Glomerular endothelial cell (primary cell): ENCODE measurements around the gene BRPF3. TPM values are rescaled to one million over a fixed set of nuclear protein-coding genes. Genes with fewer than 3 reads are reported as not detected.
"Not testable (repeated sequence)": the region's sequence is repeated elsewhere in the genome, so short reads cannot be mapped to it uniquely, and the experiment has no call there.

Experiments used
- DNase-seq: peaks from one replicate; pipeline ENCODE4 v3.0.0-alpha.2; 2011; ENCODE audit warnings: low read depth, low spot score; ENCODE audit errors: extremely low read depth
- total RNA-seq: library from RNA; depleted of rRNA; stranded (reverse); fragments of >200 nt; gene quantifications from 2 replicates; pipeline ENCODE4 v1.2.3, GENCODE V29; 2015

Gene BRPF3
- total RNA-seq, 1 donor from 2014 or later, result 21.8 TPM

DNA sequence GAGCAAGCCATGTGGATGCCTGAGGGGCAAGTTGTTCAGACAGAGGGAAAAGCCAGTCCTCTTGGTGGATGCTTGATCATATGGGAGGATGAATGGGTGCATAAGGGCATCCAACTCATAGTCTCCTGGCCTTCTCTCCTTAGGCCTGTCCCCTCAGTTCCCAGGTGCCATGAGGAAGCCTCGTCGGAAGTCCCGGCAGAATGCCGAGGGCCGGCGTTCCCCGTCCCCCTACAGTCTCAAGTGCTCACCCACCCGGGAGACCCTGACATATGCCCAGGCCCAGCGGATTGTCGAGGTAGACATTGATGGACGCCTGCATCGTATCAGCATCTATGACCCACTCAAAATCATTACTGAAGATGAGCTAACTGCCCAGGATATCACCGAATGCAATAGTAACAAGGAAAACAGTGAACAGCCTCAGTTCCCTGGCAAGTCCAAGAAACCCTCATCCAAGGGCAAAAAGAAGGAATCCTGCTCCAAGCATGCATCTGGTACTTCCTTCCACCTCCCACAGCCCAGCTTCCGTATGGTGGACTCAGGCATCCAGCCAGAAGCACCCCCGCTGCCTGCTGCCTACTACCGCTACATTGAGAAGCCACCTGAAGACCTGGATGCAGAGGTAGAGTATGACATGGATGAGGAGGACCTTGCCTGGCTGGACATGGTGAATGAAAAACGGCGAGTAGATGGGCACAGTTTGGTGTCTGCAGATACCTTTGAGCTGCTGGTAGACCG, 3.8 kb downstream of the BRPF3 start:
- DNase-seq, result no peak

DNA sequence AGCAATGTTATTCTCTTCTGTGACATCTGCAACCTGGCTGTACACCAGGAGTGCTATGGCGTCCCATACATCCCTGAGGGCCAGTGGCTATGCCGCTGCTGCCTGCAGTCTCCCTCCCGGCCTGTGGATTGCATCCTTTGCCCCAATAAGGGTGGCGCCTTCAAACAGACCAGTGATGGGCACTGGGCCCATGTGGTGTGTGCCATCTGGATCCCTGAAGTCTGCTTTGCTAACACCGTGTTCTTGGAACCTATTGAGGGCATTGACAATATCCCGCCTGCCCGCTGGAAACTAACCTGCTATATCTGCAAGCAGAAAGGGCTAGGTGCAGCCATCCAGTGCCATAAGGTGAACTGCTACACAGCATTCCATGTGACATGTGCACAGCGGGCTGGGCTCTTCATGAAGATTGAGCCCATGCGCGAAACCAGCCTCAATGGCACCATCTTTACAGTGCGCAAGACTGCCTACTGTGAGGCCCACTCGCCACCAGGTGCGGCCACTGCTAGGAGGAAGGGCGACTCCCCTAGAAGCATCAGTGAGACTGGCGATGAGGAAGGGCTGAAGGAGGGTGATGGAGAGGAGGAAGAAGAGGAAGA, 4.6 kb downstream of the BRPF3 start:
- DNase-seq, result no peak

DNA sequence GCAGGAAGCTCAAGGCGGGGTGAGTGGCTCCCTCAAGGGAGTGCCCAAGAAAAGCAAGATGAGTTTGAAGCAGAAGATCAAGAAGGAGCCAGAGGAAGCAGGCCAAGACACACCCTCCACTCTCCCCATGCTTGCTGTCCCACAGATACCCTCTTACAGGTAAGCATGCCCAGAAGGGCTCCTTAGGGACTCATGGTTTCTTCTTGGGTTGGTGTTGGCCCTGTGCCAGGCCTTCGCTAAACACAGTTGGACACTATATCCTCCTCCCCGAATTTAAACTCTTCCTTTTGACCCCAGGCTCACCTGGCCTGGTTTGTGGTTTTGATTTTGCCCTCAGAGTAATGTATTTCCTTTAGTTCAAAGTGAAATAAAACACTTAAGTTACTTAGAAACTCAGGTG, 5.1 kb downstream of the BRPF3 start:
- no peak for DNase-seq

DNA sequence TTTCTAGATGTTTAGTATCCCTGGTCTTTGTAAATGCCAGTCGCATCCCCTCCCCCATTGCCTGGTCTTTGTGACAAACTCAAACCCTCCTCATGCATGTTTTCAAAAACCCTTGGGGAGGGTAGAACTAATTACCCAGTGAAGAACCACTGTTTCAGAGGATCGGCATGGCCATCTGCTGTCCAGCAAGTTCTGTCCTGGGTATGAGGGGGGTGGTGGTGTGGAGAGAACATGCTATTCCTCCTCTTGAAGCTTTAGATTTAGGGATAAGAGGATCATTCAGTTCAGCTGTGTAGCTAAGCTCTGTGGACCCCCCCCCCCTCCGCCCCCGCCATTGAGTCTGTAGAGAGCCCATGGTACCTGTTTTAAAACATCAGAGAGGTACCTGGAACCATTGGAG, 5.6 kb downstream of the BRPF3 start:
- DNase-seq, result no peak

DNA sequence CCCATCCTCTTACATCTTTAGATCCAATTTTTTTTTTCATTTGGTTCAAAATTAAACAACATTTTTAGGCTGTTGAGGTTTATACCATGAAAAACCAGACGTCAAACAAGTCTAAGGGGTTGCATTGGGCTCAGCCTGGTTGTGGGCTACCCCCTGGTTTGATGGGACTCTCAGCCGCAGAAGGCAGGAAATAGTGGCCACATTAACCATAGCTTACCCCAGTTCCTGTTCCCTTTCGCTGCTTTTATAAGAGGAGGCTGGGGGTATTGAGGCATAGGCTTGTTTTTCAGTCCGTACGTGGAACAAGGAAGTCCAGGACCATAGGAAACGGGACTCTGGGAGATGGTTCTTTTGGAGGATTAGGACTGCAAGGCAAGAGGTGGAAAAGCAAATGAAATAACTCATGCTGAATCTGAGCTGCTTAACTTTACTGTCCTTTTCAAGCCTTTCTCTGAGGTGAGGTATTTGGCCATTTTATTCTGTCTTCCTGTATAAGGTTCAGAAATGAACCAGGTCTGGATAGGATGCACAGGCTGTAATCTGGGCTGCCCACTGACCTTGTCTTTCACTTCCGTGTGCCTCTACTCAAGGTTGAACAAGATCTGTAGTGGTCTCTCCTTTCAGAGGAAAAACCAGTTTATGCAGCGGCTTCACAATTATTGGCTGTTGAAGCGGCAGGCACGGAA, 7.7 kb downstream of the BRPF3 start:
- no peak for DNase-seq

DNA sequence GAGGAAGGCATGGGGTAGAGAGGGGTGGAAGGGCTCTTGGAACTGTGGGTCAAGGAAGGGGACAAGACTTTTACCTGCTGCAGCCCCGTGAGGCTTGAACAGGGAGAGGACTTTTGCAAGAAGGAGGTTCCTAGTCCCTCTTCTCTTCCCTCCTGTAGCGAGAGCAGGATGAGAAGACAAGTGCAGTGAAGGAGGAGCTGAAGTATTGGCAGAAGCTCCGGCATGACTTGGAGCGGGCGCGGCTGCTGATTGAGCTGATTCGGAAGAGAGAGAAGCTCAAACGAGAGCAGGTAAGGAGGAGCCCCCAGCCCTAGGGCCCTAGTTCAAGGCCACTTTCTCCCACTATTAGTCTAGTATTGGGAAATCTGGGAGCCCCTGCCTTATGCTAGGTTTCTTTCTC, 10.6 kb downstream of the BRPF3 start:
- no peak for DNase-seq

DNA sequence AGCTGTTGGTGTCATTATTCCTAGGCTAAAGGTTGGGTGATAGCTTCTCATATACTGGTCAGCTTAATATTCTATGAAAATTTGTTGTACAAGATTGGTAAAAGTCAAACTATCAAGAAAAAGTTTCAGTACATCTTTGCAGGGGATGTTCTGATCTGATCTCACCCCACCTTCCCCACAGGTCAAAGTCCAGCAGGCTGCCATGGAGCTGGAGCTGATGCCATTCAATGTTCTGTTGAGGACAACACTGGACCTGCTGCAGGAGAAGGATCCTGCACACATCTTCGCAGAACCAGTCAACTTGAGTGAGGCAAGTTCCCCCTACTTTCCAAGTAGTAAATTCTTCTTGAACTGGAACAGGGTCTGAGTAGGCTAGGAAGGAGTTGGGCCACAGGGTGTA, 13.1 kb downstream of the BRPF3 start:
- no peak for DNase-seq

DNA sequence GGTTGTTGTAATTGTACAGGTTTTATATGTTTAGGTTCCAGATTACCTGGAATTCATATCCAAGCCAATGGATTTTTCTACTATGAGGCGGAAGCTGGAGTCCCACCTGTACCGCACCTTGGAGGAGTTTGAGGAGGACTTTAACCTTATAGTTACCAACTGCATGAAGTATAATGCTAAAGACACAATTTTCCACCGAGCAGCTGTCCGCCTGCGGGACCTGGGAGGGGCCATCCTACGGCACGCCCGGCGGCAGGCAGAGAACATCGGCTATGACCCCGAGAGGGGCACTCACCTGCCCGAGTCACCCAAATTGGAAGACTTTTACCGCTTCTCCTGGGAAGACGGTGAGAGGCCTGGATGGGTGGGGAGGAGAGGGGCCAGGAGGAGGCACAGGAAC, 13.6 kb downstream of the BRPF3 start:
- no peak for DNase-seq

DNA sequence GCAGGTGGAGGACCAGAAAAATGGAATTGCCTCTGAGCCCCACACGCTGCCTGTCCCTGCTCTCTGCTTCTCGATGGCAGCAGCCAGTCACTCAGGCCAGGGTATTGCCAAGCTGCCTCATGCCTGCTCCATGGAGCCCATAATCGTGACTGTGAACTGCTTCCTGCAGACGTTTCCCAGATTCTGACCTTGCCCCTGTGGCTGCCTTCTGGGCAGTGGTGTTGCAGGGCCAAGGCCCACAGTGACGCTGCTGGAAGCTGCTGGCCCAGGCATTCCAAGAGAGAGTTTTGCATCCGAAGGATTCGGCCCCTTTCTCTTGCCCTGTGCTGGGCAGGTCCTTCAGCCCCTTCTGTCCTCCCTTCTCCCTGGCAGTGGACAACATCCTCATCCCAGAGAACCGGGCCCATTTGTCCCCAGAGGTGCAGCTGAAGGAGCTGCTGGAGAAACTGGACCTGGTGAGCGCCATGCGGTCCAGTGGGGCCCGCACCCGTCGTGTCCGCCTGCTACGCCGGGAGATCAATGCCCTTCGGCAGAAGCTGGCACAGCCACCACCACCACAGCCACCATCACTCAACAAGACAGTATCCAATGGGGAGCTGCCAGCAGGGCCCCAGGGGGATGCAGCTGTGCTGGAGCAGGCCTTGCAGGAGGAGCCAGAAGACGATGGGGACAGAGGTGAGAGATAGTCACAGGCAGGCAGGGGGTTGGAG, 14.5 kb downstream of the BRPF3 start:
- no peak for DNase-seq

DNA sequence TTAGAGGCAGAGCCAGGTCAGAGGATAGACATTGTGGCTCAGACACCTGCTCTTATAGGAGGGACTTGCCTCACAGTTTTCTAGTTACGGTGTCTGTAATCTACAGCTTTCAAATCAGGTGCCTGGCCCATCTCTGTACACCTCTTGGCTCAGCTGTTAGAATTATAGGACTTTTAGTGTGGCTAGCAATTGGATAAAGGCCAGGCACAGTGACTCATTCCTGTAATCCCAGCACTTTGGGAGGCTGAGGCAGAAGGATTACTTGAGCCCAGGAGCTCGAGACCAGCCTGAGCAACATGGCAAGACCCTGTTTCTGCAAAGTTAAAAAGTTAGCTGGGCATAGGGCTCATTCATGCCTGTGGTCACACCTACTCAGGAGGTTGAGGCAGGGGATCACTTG, 20.0 kb downstream of the BRPF3 start:
- DNase-seq, result no peak

DNA sequence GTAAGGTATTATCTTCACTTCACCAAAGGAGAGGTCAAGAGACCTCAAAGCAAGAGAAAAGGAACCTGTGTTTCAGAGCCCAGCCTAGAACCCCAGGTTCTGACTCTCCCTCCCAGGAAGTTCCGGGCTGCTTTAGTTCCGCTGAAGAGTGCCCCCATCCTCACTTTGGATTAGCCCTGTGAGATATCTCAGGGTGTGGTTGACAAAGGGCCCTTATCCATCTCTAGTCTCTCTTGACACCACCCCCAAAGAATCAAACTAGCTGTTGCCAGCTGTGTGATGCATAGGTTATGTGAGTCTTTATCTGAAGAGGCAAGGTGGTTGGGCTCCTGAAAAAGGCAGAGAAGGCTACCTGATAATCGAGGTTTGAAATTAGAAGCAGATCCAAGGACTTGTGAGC, 20.6 kb downstream of the BRPF3 start:
- DNase-seq, result no peak

DNA sequence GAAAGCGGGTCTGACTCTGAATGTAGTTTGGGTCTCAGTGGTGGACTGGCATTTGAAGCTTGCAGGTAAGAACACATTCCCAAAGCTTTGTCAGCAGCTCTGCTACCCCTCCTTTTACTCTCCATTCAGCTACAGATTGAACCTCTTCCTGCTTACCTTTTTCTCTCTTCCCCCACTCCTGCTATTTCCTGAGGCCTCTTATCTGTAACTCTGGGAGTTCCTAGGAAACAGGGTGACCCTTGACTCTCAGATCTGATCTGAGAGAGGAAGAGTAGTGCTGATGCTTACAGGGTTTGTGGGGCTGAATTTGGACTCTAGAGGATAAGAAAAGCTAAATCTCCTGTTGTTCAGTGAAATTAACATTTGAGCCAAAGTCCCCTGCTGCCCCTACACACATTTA, 21.4 kb downstream of the BRPF3 start:
- DNase-seq, result no peak

DNA sequence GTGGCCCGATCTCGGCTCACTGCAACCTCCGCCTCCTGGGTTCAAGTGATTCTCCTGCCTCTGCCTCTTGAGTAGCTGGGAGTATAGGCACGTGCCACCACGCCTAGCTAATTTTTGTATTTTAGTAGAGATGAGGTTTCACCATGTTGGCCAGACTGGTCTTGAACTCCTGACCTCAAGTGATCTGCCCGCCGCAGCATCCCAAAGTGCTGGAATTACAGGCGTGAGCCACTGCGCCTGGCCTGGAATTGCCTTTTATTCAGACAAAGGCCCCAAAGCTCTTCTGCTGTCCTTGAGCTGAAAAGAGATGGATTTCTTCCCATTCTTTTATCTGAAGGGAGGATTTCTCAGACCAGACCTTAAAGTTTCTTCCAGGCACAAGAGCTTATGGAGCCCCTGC, 22.0 kb downstream of the BRPF3 start:
- not testable (repeated sequence) for DNase-seq

DNA sequence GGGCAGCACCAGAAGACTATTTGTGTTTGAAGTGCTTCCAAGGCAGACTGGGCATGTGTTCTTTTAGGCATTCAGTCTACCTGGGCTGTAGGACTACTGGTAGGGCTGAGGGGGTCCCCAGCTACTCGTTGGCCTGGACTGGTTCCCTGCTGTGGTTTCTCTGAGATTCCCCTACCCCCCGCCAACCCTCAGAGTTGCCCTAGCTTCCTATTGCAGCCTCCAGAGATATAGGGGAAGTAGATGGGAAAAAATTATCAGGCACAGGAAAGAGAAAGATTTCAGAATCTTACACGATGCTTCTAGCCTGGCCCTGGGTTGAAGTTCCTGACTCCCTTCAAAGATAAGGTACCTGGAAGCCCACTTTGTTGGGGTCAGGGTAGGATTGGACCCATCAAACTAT, 22.5 kb downstream of the BRPF3 start:
- DNase-seq, result no peak

DNA sequence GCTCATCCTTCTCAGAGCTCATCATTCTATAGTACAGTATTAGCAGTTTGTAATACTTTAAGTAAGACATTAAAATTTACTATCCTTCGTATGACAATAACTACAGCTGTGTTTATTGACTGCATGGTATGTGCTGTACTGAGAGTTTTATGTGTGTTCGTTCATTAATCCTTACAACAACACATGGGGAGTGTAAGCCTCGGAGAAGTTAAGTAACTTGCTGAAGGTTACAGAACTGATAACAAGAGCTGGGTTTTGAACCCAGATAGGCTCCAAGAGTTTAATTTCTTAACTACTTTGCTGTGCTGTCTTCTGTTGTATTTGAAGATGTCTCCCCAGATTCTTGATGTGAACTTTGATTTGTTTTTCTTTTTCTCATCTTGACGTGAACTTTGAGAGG, 23.7 kb downstream of the BRPF3 start:
- DNase-seq, result no peak

DNA sequence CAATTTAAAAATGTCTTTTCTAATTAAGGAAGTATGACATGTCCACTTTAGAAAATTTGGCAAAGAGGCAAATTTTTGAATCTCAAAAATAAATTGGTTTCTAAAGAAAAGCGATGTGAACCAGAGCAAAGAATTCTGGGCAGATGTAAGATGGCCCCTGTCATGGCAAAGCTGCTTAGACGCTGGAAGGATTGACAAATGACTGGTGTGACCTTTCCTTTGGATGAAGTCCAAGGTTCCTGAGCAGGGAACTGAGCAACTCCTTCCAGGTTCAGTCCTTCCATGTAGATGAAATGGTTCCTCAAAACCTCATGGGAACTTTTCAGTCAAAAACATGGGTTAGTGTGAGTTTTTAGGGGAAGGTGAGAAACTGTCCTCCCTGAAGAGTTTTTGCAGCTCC, 25.1 kb downstream of the BRPF3 start:
- no peak for DNase-seq

DNA sequence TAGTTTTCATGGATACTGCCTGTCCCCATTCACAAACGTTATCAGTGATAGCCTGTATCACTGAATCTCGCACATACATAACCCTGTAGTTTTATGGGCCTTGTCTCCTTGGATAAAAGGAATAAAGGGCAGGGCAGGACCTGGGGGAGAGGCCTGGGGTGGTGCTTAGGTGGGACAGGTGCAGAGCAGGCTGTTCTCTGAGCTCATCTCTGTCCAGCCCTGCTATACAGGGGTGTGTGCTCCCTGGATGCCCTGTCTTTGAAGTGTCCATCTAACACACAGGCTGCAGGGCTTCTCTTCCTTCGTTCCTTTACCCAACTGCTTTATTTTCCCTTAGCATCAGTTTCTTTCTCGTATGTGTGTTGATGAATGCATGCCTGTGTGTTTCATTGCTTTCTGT, 26.4 kb downstream of the BRPF3 start:
- DNase-seq, result no peak

DNA sequence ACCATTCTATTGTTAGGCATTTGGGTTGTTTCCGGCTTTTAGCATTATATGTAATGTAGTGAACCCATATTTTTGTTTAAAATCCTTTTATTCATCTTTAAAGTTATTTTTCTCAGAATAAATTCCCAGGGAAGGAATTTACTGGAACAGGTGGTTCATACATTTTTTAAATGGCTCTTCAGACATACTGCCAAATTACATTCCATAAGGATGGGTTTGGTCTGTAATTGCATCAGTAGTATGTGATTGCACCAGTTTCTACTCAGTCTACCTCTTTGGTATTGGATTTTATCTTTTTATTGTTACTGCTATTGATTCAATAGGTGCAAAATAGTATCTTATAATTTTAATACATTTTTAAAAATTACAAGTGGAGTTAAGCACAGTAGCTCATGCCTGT, 27.2 kb downstream of the BRPF3 start:
- DNase-seq, result no peak

DNA sequence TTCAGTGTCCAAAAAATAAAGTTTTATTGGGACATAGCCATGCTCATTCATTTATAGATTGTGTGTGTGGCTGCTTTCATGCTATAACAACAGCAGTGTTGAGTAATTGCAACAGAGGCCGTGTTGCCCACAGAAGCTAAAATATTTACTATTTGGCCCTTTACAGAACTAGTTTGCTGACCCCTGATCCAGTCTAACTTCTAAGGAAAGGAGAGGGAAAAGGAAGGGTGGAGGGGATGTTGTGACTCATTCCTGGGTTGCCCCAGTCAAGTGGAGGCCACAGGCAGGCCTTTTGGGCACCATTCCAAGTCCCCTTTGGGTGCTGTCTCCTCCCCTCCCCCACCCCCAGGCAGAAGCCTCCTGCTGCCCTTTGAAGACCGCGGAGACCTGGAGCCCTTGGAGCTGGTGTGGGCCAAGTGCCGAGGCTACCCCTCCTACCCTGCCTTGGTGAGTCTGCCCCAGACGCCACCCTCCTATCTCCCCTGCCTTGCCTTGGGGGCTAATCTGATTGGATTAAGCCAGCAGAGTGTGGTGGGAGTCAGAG, 28.4 kb downstream of the BRPF3 start:
- no peak for DNase-seq

DNA sequence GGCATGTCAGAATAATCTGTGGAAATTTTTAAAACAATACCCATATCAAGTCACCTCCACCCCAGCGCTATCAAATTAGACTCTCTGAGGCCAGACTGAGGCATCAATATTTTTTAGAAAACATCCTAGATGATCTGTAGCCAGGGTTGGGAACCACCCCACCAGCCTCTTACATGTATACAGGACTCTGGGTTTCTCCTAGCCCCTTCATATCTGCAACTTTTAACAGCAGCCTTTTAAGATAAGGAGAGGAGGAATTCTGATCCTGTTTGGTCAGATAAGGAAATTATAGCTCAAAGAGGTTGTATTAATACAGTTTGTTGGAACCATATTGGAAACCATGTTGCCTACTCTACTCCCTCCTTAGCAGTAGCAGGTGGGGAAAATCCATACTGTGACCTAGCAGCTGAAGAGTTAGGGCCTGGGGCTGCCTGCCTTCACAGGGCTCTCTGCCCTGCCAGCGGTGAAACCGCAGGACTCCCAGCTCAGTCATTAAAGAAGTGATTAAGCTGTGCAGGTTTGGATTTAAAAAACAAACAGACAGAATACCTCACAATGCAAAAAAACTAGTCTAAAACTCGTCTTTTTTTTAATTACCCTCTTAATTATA, 30.0 kb downstream of the BRPF3 start:
- DNase-seq, result no peak
